H9 (cell line): ENCODE data around the gene GPR87. TPM values are rescaled to one million over a fixed set of nuclear protein-coding genes. Genes with fewer than 3 reads are reported as not detected.

ENCODE experiments used
- DNase-seq: peaks from one replicate; pipeline ENCODE4 v3.0.0-alpha.2; 2017
- H2AFZ ChIP-seq: one replicate; pipeline ENCODE4 v1.6.1; 2013; ENCODE audit warnings: mild to moderate bottlenecking, low read length, control low read depth, moderate library complexity
- H2AK5ac ChIP-seq: 2 replicates; pipeline ENCODE4 v1.6.1; 2013; ENCODE audit warnings: low read length, control low read depth, mixed read lengths; ENCODE audit not compliant: insufficient read length
- H2BK120ac ChIP-seq: one replicate; pipeline ENCODE4 v1.6.1; 2013; ENCODE audit warnings: low read depth, mild to moderate bottlenecking, low read length, control low read depth, inconsistent platforms; ENCODE audit not compliant: poor library complexity, severe bottlenecking
- H2BK12ac ChIP-seq: 2 replicates; pipeline ENCODE4 v1.6.1; 2013; ENCODE audit warnings: low read length, control low read depth, mixed read lengths, low read depth; ENCODE audit not compliant: insufficient read length
- H2BK15ac ChIP-seq: 2 replicates; pipeline ENCODE4 v1.6.1; 2013; ENCODE audit warnings: low read depth, low read length, control low read depth
- H2BK20ac ChIP-seq: one replicate; pipeline ENCODE4 v1.6.1; 2013; ENCODE audit warnings: low read depth, mild to moderate bottlenecking, low read length, control low read depth, inconsistent platforms; ENCODE audit not compliant: poor library complexity, severe bottlenecking
- H2BK5ac ChIP-seq: 2 replicates; pipeline ENCODE4 v1.6.1; 2013; ENCODE audit warnings: low read length, control low read depth, mixed read lengths; ENCODE audit not compliant: insufficient read length
- H3K14ac ChIP-seq: 2 replicates; pipeline ENCODE4 v1.6.1; 2013; ENCODE audit warnings: low read length, control low read depth; ENCODE audit not compliant: insufficient read depth
- H3K18ac ChIP-seq: 2 replicates; pipeline ENCODE4 v1.6.1; 2013; ENCODE audit warnings: low read depth, mild to moderate bottlenecking, mixed read lengths, low read length, control low read depth; ENCODE audit not compliant: insufficient read length
- H3K23ac ChIP-seq: 2 replicates; pipeline ENCODE4 v1.6.1; 2013; ENCODE audit warnings: low read length, control low read depth, mixed read lengths, low read depth; ENCODE audit not compliant: insufficient read length
- H3K23me2 ChIP-seq: 2 replicates; pipeline ENCODE4 v1.6.1; 2013; ENCODE audit warnings: low read depth, mild to moderate bottlenecking, mixed read lengths, low read length, control low read depth; ENCODE audit not compliant: insufficient read length, poor library complexity, severe bottlenecking
- H3K27ac ChIP-seq: 2 replicates; pipeline ENCODE4 v1.5.1; 2013; ENCODE audit warnings: low read length, control low read depth, mixed read lengths, low read depth; ENCODE audit not compliant: insufficient read length
- H3K27me3 ChIP-seq: 2 replicates; pipeline ENCODE4 v1.6.1; 2013; ENCODE audit warnings: low read length, control low read depth, inconsistent platforms; ENCODE audit not compliant: insufficient read depth
- H3K4ac ChIP-seq: 2 replicates; pipeline ENCODE4 v1.6.1; 2013; ENCODE audit warnings: low read depth, mild to moderate bottlenecking, control low read depth, inconsistent platforms, low read length, moderate library complexity
- H3K4me1 ChIP-seq: 2 replicates; pipeline ENCODE4 v1.6.1; 2013; ENCODE audit warnings: low read length, control low read depth, inconsistent platforms; ENCODE audit not compliant: insufficient read depth
- H3K4me2 ChIP-seq: 2 replicates; pipeline ENCODE4 v1.6.1; 2013; ENCODE audit warnings: low read length, control low read depth, mixed read lengths; ENCODE audit not compliant: insufficient read length, insufficient read depth
- H3K56ac ChIP-seq: 2 replicates; pipeline ENCODE4 v1.6.1; 2013; ENCODE audit warnings: low read depth, mild to moderate bottlenecking, mixed read lengths, low read length, control low read depth; ENCODE audit not compliant: insufficient read length
- H3K79me1 ChIP-seq: 2 replicates; pipeline ENCODE4 v1.6.1; 2013; ENCODE audit warnings: low read depth, mild to moderate bottlenecking, moderate library complexity, low read length, control low read depth, inconsistent platforms; ENCODE audit not compliant: insufficient read depth, poor library complexity, severe bottlenecking
- H3K79me2 ChIP-seq: 2 replicates; pipeline ENCODE4 v1.6.1; 2013; ENCODE audit warnings: low read length, control low read depth, inconsistent platforms; ENCODE audit not compliant: insufficient read depth
- H3K9ac ChIP-seq: 2 replicates; pipeline ENCODE4 v1.6.1; 2013; ENCODE audit warnings: low read length, control low read depth, mixed read lengths; ENCODE audit not compliant: insufficient read length; ENCODE audit errors: extremely low read depth
- H3K9me3 ChIP-seq: one replicate; pipeline ENCODE4 v1.6.1; 2013; ENCODE audit warnings: low read depth, low read length, inconsistent platforms; ENCODE audit not compliant: control insufficient read depth
- H3T11ph ChIP-seq: one replicate; pipeline ENCODE4 v1.6.1; 2013; ENCODE audit warnings: mild to moderate bottlenecking, low read length, control low read depth, inconsistent platforms
- H4K20me1 ChIP-seq: one replicate; pipeline ENCODE4 v1.6.1; 2013; ENCODE audit not compliant: control insufficient read depth, insufficient read length, insufficient read depth
- H4K5ac ChIP-seq: 2 replicates; pipeline ENCODE4 v1.6.1; 2013; ENCODE audit warnings: low read depth, mild to moderate bottlenecking, mixed read lengths, low read length, control low read depth; ENCODE audit not compliant: insufficient read length
- H4K8ac ChIP-seq: replicated peaks from 2 replicates; pipeline ENCODE4 v1.6.1; 2013; ENCODE audit warnings: low read length, control low read depth, mixed read lengths, low read depth; ENCODE audit not compliant: insufficient read length
- H4K91ac ChIP-seq: 2 replicates; pipeline ENCODE4 v1.6.1; 2013; ENCODE audit warnings: low read depth, mild to moderate bottlenecking, moderate library complexity, mixed read lengths, low read length, control low read depth; ENCODE audit not compliant: insufficient read length
- H3K27ac Mint-ChIP-seq, 3 experiments: 2 replicates in 2 of 3; 3 replicates in 1 of 3; pipeline ENCODE4 v1.8.0; 2020 to 2021; ENCODE audit warnings: mixed read lengths in 3 of 3, mild to moderate bottlenecking in 1 of 3, moderate library complexity in 1 of 3
- H3K27me3 Mint-ChIP-seq: 2 replicates; pipeline ENCODE4 v1.8.0; 2021; ENCODE audit warnings: low read depth, mild to moderate bottlenecking, moderate library complexity, mixed read lengths
- H3K36me3 Mint-ChIP-seq, 3 experiments: 2 replicates in 2 of 3; 3 replicates in 1 of 3; pipeline ENCODE4 v1.8.0; 2020 to 2021; ENCODE audit warnings: low read depth in 3 of 3, mixed read lengths in 3 of 3; ENCODE audit not compliant: insufficient read depth in 1 of 3
- H3K4me1 Mint-ChIP-seq, 2 experiments: 2 replicates each; pipeline ENCODE4 v1.8.0; 2020; ENCODE audit warnings: mixed read lengths in 2 of 2
- H3K4me3 Mint-ChIP-seq, 2 experiments: 2 replicates in 1 of 2; 3 replicates in 1 of 2; pipeline ENCODE4 v1.8.0; 2020 to 2021; ENCODE audit warnings: mild to moderate bottlenecking in 2 of 2, mixed read lengths in 2 of 2, moderate library complexity in 1 of 2
- H3K9me3 Mint-ChIP-seq, 2 experiments: 2 replicates in 1 of 2; 3 replicates in 1 of 2; pipeline ENCODE4 v1.8.0; 2020; ENCODE audit warnings: mild to moderate bottlenecking in 2 of 2, mixed read lengths in 2 of 2, moderate library complexity in 1 of 2
- CTCF ChIP-seq: fragments of 200-600 bp; sonication (generic); conservative IDR thresholded peaks from 3 replicates; pipeline ENCODE4 v1.8.0; 2021; ENCODE audit warnings: antibody characterized with exemption, mild to moderate bottlenecking
- WGBS: extraction: QIAGEN DNeasy Blood & Tissue Kit; methylation state at CpG from one replicate; pipeline ENCODE4 v1.1.7; 2013; ENCODE audit warnings: missing lambda C conversion rate, low lambda C conversion rate, mixed read lengths; ENCODE audit not compliant: insufficient read length; ENCODE audit errors: extremely low coverage; 5-methylcytosine and 5-hydroxymethylcytosine counted together
- total RNA-seq: library from RNA; stranded (reverse); gene quantifications from 2 replicates; pipeline ENCODE4 v1.2.1, GENCODE V29; 2021

The GPR87 gene
- total RNA-seq, 1 experiment from 2014 or later = 0.33 TPM

DNA sequence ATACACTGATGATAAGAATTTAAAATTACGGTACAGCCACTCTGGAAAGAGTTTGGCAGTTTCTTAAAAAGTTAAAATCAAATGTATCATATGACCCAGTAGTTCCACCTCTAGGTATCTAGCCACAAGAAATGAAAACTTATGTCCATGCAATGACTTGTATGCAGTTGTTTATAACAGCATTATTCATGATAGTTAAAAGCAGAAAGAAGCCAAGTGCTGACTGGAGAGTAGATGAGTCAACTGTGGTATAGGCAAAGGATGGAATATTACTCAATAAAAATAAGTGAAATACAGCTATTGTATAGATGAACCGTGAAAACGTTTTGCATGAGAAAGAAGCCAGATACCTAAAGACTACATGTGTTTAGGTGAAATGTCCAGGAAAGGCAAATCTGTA is 14.8 kb downstream of the GPR87 start:
- Histone ChIP-seq H3K9me3 (no peaks in the 10 kb centered on the region), H3T11ph (no peak overlapping the region), H4K20me1 (no peaks in the 10 kb centered on the region), H3K79me1 (no peaks in the 10 kb centered on the region), H2BK5ac (no peak overlapping the region), H3K4ac (no peak overlapping the region), H2BK20ac (no peak overlapping the region), H2BK12ac (no peak overlapping the region), H3K79me2 (no peaks in the 10 kb centered on the region), H2AFZ (no peak overlapping the region), H3K23me2 (no peaks in the 10 kb centered on the region), H3K4me1 (peaks cover 9% of the 10 kb centered on the region; the same call in 1 of the 2 replicates), H3K18ac (no peak overlapping the region), H3K14ac (no peak overlapping the region), H3K4me2 (no peak overlapping the region), H3K27ac (no peak overlapping the region), H2AK5ac (no peak overlapping the region), H3K23ac (no peak overlapping the region), H3K9ac (no peak overlapping the region), H3K56ac (no peak overlapping the region), H2BK15ac (no peak overlapping the region), H4K5ac (no peak overlapping the region), H2BK120ac (no peak overlapping the region), H3K27me3 (no peaks in the 10 kb centered on the region), H4K8ac (no peak overlapping the region), H4K91ac (no peak overlapping the region)
- Mint-ChIP-seq H3K36me3 (no peaks in the 10 kb centered on the region), H3K9me3 (no peaks in the 10 kb centered on the region), H3K4me3 (no peak overlapping the region), H3K4me1 (peaks cover 32 to 36% of the 10 kb centered on the region in 2 experiments), H3K27me3 (no peaks in the 10 kb centered on the region), H3K27ac (no peak overlapping the region)
- no peak for TF ChIP-seq CTCF
- DNase-seq = no peak
- WGBS = no CpG with 5 or more reads among the region's 3 CpGs
